Heart right ventricle (tissue), 16 donors: ENCODE data around the gene HYAL1. TPM values are rescaled to one million over a fixed set of nuclear protein-coding genes. Genes with fewer than 3 reads are reported as not detected.

Experiments
- ATAC-seq, 8 donors: fragments of 200-7000 bp; cut with Tn5 transposase; one replicate each; pipeline ENCODE4 v1.9.1; 2020; ENCODE audit warnings: mild to moderate bottlenecking in 8 of 8, moderate library complexity in 8 of 8, moderate number of reproducible peaks in 1 of 8
- DNase-seq, 2 donors: peaks; one replicate each; pipeline ENCODE4 v3.0.0-alpha.2; 2020
- H3K27ac ChIP-seq, 10 donors: fragments of 200-600 bp; sonication (generic) in 2 of 10; one replicate each; pipeline versions ENCODE4 v1.5.0 to v1.8.0; 2020 to 2022; ENCODE audit warnings: mild to moderate bottlenecking in 3 of 10
- H3K27me3 ChIP-seq, 7 donors: fragments of 200-600 bp; one replicate each; pipeline ENCODE4 v1.8.0; 2021 to 2022; ENCODE audit warnings: mild to moderate bottlenecking in 2 of 7
- H3K36me3 ChIP-seq, 9 donors: fragments of 200-600 bp; sonication (generic) in 1 of 9; one replicate each; pipeline versions ENCODE4 v1.5.0 to v1.8.0; 2020 to 2022; ENCODE audit warnings: mild to moderate bottlenecking in 2 of 9
- H3K4me1 ChIP-seq, 9 donors: fragments of 200-600 bp; sonication (generic) in 1 of 9; one replicate each; pipeline versions ENCODE4 v1.5.0 to v1.8.0; 2020 to 2022; ENCODE audit warnings: mild to moderate bottlenecking in 4 of 9
- H3K4me3 ChIP-seq, 10 donors: fragments of 200-600 bp; sonication (generic) in 2 of 10; one replicate each; pipeline versions ENCODE4 v1.5.0 to v1.8.0; 2020 to 2022; ENCODE audit warnings: mild to moderate bottlenecking in 7 of 10, moderate library complexity in 2 of 10
- H3K9me3 ChIP-seq, 11 donors: fragments of 200-600 bp in 10 of 11; sonication (generic) in 2 of 11; one replicate each; pipeline versions ENCODE4 v1.5.0 to v1.8.0; 2013 to 2022; ENCODE audit warnings: mild to moderate bottlenecking in 2 of 11, control low read depth in 1 of 11, moderate library complexity in 1 of 11
- WGBS, 2 donors: extraction: QIAGEN DNeasy Blood & Tissue Kit; methylation state at CpG; one replicate each; pipeline ENCODE4 v1.1.7; 2013; ENCODE audit warnings: inconsistent platforms in 1 of 2; 5-methylcytosine and 5-hydroxymethylcytosine counted together
- intact Hi-C, 10 donors: fragments of 100-400 bp; cut with DNase I; formaldehyde crosslinking; loops; one replicate each; pipeline versions ENCODE4 v1.11.1 to v1.14.2; 2022
- polyA plus RNA-seq, 2 donors: library from polyadenylated mRNA; stranded (reverse); fragments of 200-250 nt; gene quantifications; one replicate each; pipeline ENCODE4 v1.2.3, GENCODE V29; 2013
- total RNA-seq, 10 donors: library from RNA; stranded (reverse); fragmentation: NEBNext Ultra II Directional in 3 of 10; extraction: Animal tissue kit (Norgen Biotek cat#: 25700) in 3 of 10; gene quantifications; one replicate each; pipeline versions ENCODE4 v1.2.1 to v1.2.4, GENCODE V29; 2021 to 2023
- TF ChIP-seq, protein P1 (sequence below), 9 donors: fragments of 200-600 bp; sonication (generic) in 2 of 9; IDR thresholded peaks; one replicate each; pipeline versions ENCODE4 v1.5.0 to v1.8.0; 2021 to 2022; ENCODE audit warnings: antibody characterized with exemption in 9 of 9, mild to moderate bottlenecking in 5 of 9, moderate library complexity in 1 of 9
- donor health status: Arrhythmogenic right ventricular cardiomyopathy.
- donor health status: ischemic (EF 13 %, LVEDD 7.1; RV severe dilation, severe dysfunction).
- donor health status: healthy with polysubstance abuse.
- donor health status: DM: no; HTN: yes; CAD: no.
- donor health status: DM: no; HTN: no; CAD: no.
- donor health status: ischemic (EF 25% LVEDD 6.9; RV normal size, moderate dysfunction).
- donor health status: ischemic (EF 25% LVEDD 5.7; RV mildly dilated, moderate dysfunction).
- donor health status: healthy.
- donor health status: DM: yes; HTN: yes; CAD: no.
- donor health status: Ischemic cardiomyopathy.
- donor health status: ischemic (EF 35%, LVEDD 5.7; RV mildly dilated, moderate dysfunction).
- donor health status: nonischemic (EF 11% LVEDD 7.7; RV severe dilation, severe dysfunction).
- donor health status: DM: yes; HTN: yes; CAD: no.
- donor health status: PGD.
- donor health status: ischemic (EF 29% LVEDD 5.4; RV normal size, mild dysfunction).
- donor health status: nonischemic (EF 23%, LVEDD 6.1; RV moderate dilation, normal function).

HYAL1 gene
- total and polyA plus RNA-seq, 12 donors: 41.0 to 120 (median 66.7) TPM

DNA sequence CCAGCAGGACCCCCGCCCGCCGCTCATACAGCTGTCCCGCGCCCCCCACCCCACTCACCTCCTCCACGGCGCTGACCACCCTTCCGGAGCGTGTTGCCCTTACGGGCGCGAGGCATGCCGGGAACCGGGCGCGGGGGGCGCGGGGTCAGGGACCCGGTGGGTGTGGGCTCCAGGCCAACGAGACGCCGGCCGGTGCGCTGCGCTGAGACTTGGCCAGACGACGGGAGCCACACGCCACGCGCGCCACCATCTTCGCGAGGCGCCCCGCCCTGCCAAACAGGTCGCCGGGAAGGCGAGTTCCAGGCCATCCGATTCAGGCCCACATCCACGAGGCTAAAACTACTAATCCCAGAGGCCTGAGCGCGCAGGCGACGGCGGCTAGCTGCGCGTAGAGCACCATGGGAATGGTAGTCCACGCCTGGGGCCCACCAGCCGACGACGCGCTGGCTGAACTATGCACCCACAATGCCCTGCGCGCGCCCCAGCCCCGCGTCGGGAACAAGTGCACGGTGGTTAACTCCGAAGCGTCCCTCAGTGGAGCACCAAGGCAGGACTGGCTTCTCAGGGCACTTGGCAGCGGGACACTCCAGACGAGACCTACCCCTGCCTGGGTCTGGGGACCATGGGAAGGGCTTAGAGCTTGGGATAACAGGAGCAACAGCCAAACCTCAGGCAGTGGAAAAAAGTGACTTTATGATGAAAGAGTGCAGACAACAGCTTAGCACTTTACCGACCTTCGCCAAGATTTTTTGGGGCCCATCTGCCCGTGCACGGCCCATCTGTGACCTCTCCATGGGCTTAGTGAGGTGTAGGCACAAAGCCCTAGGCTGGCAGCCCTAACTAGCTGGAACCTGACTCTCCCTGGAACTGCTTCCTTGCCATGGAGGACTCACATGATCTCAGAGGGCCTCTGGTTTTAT lies 11.0 kb downstream of the HYAL1 start, which contains the start of gene IFRD2:
IFRD2 (minus strand) TSS at position 271 of the 920 bp plus-strand sequence; CDS start at position 116, 155 bp downstream.
- peak; percentile 90 to 97 (median 96) for ATAC-seq
- peak within 1 kb of the TSS; percentile 20 to 95 (median 92) for H3K27ac ChIP-seq
- 1 to 2% methylated on average over 60 to 67 of the region's 67 CpGs for WGBS, 2 donors

DNA sequence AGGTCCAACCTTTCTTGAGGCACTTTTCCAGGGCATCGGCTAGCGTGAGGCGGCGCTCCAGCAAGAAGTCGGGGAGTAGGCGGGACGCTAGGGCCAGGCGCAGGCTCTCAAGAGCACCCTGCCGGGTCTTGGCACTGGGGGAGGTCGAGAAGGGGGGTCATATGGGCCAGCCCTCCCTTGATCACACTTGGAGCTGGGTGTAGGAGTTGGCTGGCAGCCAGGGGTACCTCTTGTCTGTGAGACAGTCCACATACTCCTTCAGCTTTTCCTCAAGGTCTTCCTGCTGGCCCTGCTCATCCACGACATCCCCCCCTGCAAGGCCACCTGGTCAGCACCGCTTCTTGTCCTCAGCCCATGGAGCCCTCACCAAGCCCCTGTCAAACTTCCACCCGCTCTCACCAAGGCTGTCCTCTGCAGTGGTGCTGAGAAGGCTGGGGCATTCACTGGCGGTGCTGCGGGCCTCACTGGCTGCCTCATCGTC lies 13.2 kb downstream of the HYAL1 start:
- Histone ChIP-seq H3K36me3 (peaks cover 0 to 43% (median 28%) of the 10 kb centered on the region in 9 donors), H3K27me3 (no peaks in the 10 kb centered on the region), H3K4me1 (peaks cover 17 to 63% (median 47%) of the 10 kb centered on the region in 9 donors), H3K4me3 (no peak overlapping the region), H3K9me3 (no peaks in the 10 kb centered on the region), H3K27ac (no peak overlapping the region)
- 86 to 87% methylated on average over 16 of the region's 16 CpGs for WGBS, 2 donors
- ATAC-seq (no peak), DNase-seq (peak in 1 of 2 donors; percentile 25)
- intact Hi-C loops: no loop called here
- TF ChIP-seq, protein P1, sequence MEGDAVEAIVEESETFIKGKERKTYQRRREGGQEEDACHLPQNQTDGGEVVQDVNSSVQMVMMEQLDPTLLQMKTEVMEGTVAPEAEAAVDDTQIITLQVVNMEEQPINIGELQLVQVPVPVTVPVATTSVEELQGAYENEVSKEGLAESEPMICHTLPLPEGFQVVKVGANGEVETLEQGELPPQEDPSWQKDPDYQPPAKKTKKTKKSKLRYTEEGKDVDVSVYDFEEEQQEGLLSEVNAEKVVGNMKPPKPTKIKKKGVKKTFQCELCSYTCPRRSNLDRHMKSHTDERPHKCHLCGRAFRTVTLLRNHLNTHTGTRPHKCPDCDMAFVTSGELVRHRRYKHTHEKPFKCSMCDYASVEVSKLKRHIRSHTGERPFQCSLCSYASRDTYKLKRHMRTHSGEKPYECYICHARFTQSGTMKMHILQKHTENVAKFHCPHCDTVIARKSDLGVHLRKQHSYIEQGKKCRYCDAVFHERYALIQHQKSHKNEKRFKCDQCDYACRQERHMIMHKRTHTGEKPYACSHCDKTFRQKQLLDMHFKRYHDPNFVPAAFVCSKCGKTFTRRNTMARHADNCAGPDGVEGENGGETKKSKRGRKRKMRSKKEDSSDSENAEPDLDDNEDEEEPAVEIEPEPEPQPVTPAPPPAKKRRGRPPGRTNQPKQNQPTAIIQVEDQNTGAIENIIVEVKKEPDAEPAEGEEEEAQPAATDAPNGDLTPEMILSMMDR (IDR thresholded peaks at IDR 0.05): no peak

More for the DNA sequence above, 11.0 kb downstream of the HYAL1 start, which contains the start of gene IFRD2:
- peaks cover 17 to 41% (median 29%) of the 10 kb centered on the region in 9 donors for H3K4me1 ChIP-seq
- DNase-seq: peak; percentile 97
- peak within 1 kb of the TSS; percentile 84 to 100 (median 94) for H3K4me3 ChIP-seq
- H3K27me3 ChIP-seq: no peaks in the 10 kb centered on the region
- TF ChIP-seq, protein P1 (IDR thresholded peaks at IDR 0.05): peak in 1 of 9 donors; percentile 9
- intact Hi-C loops: no loop called here
- H3K9me3 ChIP-seq: no peaks in the 10 kb centered on the region
- H3K36me3 ChIP-seq: peaks cover 0 to 39% (median 25%) of the 10 kb centered on the region in 9 donors

DNA sequence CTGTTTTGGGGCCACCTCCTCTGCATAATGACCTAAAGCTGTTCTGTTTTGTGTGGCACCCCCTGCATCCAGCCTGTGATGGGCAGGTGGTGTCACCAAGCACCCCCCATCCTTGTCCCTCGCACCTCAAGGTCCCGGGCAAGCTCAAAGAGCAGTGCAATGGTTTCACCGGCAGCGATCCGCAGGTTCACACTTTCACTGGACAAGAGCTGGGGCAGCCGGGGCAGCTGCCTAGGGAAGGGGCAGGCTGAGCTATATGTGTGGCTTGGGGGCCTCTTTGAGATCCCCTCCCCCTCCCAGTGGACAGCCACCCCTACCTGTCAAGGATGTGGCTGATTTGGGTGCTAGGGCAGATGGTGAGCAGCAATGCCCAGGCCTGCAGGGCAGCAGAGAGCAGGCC lies 14.2 kb downstream of the HYAL1 start:
- WGBS, 2 donors: 94 to 97% methylated on average over 6 of the region's 6 CpGs
- ATAC-seq (no peak), DNase-seq (no peak)
- Histone ChIP-seq H3K27me3 (no peaks in the 10 kb centered on the region), H3K4me3 (no peak overlapping the region), H3K4me1 (peaks cover 17 to 67% (median 47%) of the 10 kb centered on the region in 9 donors), H3K9me3 (no peaks in the 10 kb centered on the region), H3K27ac (peak overlapping the region in 1 of 10 donors; percentile 6), H3K36me3 (peaks cover 0 to 43% (median 28%) of the 10 kb centered on the region in 9 donors)
- intact Hi-C loops: no loop called here
- TF ChIP-seq, protein P1 (IDR thresholded peaks at IDR 0.05): no peak

DNA sequence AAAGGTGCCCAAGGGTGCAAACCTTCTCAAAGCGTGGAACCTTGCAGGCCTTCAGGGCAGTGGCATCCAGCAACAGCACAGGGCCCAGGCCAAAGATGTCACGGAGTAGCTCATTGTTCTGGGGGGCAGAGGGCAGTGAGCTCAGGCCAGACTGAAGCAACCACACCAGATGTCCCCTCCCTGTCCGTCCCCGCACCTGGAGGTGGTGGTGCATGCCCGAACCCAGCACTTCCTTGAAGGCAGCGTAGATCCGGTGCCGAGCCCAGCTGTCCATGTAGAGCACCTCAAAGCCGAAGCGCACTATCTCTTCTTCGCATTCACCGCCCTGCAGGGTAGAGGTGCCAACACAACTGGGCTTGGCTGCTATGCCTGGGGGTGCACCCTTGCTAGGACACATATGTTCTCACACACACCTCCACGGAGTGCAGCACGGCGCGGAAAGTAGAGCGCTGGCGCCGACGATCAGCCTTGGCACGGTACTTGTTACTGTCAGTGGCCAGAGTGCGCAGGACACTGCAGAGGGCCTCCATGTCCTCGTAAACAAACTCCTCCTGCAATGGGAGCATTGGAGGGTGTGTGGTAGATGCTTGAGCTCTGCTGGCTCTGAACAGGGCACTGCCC lies 14.9 kb downstream of the HYAL1 start:
- Histone ChIP-seq H3K9me3 (no peaks in the 10 kb centered on the region), H3K27ac (peak overlapping the region in 8 of 10 donors; percentile 70 to 88 (median 80)), H3K4me3 (no peak overlapping the region), H3K4me1 (peaks cover 17 to 66% (median 47%) of the 10 kb centered on the region in 9 donors), H3K27me3 (no peaks in the 10 kb centered on the region), H3K36me3 (peaks cover 0 to 43% (median 28%) of the 10 kb centered on the region in 9 donors)
- TF ChIP-seq, protein P1 (IDR thresholded peaks at IDR 0.05): no peak
- DNase-seq: no peak
- intact Hi-C loops: no loop called here
- 89 to 93% methylated on average over 23 of the region's 23 CpGs for WGBS, 2 donors
- ATAC-seq: no peak
